PC-3 (cell line): ENCODE data around the gene EMP1. TPM values are rescaled to one million over a fixed set of nuclear protein-coding genes. Genes with fewer than 3 reads are reported as not detected.

Experiments used
- ATAC-seq: fragments of 200-7000 bp; cut with Tn5 transposase; 2 replicates; pipeline ENCODE4 v1.9.1; 2020; ENCODE audit warnings: mild to moderate bottlenecking, moderate library complexity
- BruUV-seq: library from RNA; stranded (reverse); fragments of 400-500 nt; replicated peaks from 2 replicates; lab custom pipeline; 2021; lab: Mats Ljungman, UMichigan
- CTCF ChIA-PET: fragments of 300-600 bp; sonication (Branson Sonifier 250); formaldehyde crosslinking; loops from one replicate; lab custom pipeline; 2022; ENCODE audit warnings: antibody characterized with exemption; lab: Charles Lee
- POLR2A ChIA-PET: fragments of 300-600 bp; sonication (Branson Sonifier 250); formaldehyde crosslinking; loops from one replicate; lab custom pipeline; 2022; ENCODE audit warnings: antibody characterized with exemption; ENCODE audit not compliant: unreplicated experiment; lab: Charles Lee
- DNase-seq: peaks from one replicate; pipeline ENCODE4 v3.0.0-alpha.2; 2015
- H2AFZ ChIP-seq: fragments of 300-600 bp; sonication (generic); 2 replicates; pipeline ENCODE4 v1.6.0; 2016; ENCODE audit warnings: antibody characterized with exemption, low read length
- H3F3A ChIP-seq: fragments of 300-600 bp; sonication (generic); one replicate; pipeline ENCODE4 v1.6.0; 2017; ENCODE audit warnings: antibody characterized with exemption, low read length, control low read depth, mild to moderate bottlenecking; ENCODE audit not compliant: unreplicated experiment
- H3K27ac ChIP-seq: fragments of 300-600 bp; sonication (generic); 2 replicates; pipeline ENCODE4 v1.5.1; 2016; ENCODE audit warnings: mild to moderate bottlenecking, low read length
- H3K27me3 ChIP-seq: fragments of 300-600 bp; sonication (generic); 2 replicates; pipeline ENCODE4 v1.6.1; 2016; ENCODE audit warnings: low read length, mixed read lengths
- H3K36me3 ChIP-seq: fragments of 300-600 bp; sonication (generic); 2 replicates; pipeline ENCODE4 v1.6.1; 2016; ENCODE audit warnings: low read depth, mixed run types, low read length, mixed read lengths
- H3K4me1 ChIP-seq: fragments of 300-600 bp; sonication (generic); 2 replicates; pipeline ENCODE4 v1.5.1; 2016; ENCODE audit warnings: low read length; ENCODE audit not compliant: insufficient read depth
- H3K4me2 ChIP-seq: fragments of 300-600 bp; sonication (generic); 2 replicates; pipeline ENCODE4 v1.6.0; 2016; ENCODE audit warnings: low read length
- H3K4me3 ChIP-seq: fragments of 300-600 bp; sonication (generic); 2 replicates; pipeline ENCODE4 v1.5.1; 2016; ENCODE audit warnings: mild to moderate bottlenecking, low read length, mixed read lengths
- H3K79me2 ChIP-seq: fragments of 300-600 bp; sonication (generic); 2 replicates; pipeline ENCODE4 v1.6.1; 2017; ENCODE audit warnings: low read length, mixed read lengths
- H3K9ac ChIP-seq: fragments of 300-600 bp; sonication (generic); 2 replicates; pipeline ENCODE4 v1.6.0; 2016; ENCODE audit warnings: mild to moderate bottlenecking, low read length
- H3K9me2 ChIP-seq: fragments of 300-600 bp; sonication (generic); replicated peaks from 2 replicates; pipeline ENCODE4 v1.6.1; 2016; ENCODE audit warnings: mixed run types, low read length, mixed read lengths
- H3K9me3 ChIP-seq: fragments of 300-600 bp; sonication (generic); 2 replicates; pipeline ENCODE4 v1.6.1; 2016; ENCODE audit warnings: low read length, mixed read lengths
- H4K20me1 ChIP-seq: fragments of 300-600 bp; sonication (generic); 2 replicates; pipeline ENCODE4 v1.6.1; 2016; ENCODE audit warnings: low read length, mixed read lengths
- EZH2 ChIP-seq: fragments of 300-600 bp; sonication (generic); IDR thresholded peaks from one replicate; pipeline ENCODE4 v1.6.1; 2017; ENCODE audit warnings: antibody characterized with exemption, mild to moderate bottlenecking, low read length; ENCODE audit not compliant: unreplicated experiment
- EZH2phosphoT487 ChIP-seq: fragments of 300-600 bp; sonication (generic); IDR thresholded peaks from 2 replicates; pipeline ENCODE4 v1.6.1; 2018; ENCODE audit warnings: mild to moderate bottlenecking, antibody characterized with exemption, low read length, borderline replicate concordance
- intact Hi-C: fragments of 100-400 bp; cut with micrococcal nuclease; formaldehyde crosslinking; loops from 2 replicates; pipeline ENCODE4 v1.9.0; 2023
- total RNA-seq: library from RNA; depleted of rRNA; stranded (reverse); fragments of >200 nt; gene quantifications from 2 replicates; pipeline ENCODE4 v1.2.3, GENCODE V29; 2014
- TF ChIP-seq, protein P1 (sequence below): fragments of 300-600 bp; sonication (generic); conservative IDR thresholded peaks from 2 replicates; pipeline ENCODE4 v1.5.1; 2017; ENCODE audit warnings: antibody characterized with exemption, low read depth, mild to moderate bottlenecking, low read length

EMP1 gene
- total RNA-seq, 1 experiment from 2014 or later = 158 TPM

DNA sequence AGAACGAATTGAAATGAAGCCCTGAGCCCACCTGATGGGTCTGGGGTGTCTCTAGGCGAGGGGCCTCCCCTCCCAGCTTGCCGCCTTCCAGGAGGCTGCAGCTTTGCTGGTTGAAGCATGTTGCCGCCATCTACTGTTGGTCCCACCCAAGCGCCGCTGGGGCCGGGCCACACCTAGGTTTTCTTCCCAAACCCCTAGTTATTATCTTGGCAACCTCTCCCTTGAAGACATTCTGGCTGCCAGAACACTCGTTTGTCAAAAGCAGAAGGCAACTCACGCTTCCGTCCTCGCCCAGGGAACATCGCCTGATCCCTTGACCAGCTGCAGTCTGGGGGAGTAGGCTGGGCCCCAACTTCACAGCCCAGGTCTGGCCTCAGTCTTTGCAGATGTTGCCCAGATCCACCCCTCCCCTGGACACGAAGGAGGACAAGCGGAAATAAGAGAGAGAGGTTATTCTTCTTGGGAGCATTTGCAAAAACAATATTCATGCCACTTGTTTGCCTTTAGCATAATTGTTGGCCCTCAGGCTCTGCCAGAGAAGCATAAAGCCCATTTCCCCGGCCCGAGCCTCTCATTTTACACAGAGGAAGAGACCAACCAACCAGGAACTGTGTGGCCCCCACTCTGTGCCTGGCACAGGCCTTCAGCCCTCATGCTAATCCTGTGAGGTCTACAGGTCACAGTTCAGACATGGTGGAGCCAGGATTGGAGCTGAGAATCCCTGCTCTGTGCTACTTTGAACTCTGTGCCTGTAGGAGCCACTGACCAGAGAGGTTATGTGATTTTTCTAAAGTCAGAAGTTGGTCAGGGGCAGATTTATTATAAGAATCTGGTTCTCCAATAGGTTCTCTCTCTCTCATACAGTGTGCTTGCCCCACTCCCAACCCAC, 6.8 kb downstream of the EMP1 start:
- no peak for ATAC-seq
- ChIA-PET POLR2A (no interaction called here), CTCF (no interaction called here)
- Histone ChIP-seq H3K4me1 (peaks cover 62% of the 10 kb centered on the region), H3K4me3 (no peak overlapping the region), H3K36me3 (peaks cover 49% of the 10 kb centered on the region), H3K9ac (no peak overlapping the region), H3F3A (peaks cover 9% of the 10 kb centered on the region), H3K27ac (no peak overlapping the region), H3K9me2 (no peaks in the 10 kb centered on the region), H2AFZ (no peak overlapping the region), H3K27me3 (no peaks in the 10 kb centered on the region), H3K9me3 (no peaks in the 10 kb centered on the region), H3K79me2 (peaks cover 84% of the 10 kb centered on the region), H3K4me2 (no peak overlapping the region), H4K20me1 (peaks cover 44% of the 10 kb centered on the region)
- intact Hi-C loops = no loop called here
- TF ChIP-seq EZH2phosphoT487 (no peak), EZH2 (no peak)
- TF ChIP-seq, protein P1, sequence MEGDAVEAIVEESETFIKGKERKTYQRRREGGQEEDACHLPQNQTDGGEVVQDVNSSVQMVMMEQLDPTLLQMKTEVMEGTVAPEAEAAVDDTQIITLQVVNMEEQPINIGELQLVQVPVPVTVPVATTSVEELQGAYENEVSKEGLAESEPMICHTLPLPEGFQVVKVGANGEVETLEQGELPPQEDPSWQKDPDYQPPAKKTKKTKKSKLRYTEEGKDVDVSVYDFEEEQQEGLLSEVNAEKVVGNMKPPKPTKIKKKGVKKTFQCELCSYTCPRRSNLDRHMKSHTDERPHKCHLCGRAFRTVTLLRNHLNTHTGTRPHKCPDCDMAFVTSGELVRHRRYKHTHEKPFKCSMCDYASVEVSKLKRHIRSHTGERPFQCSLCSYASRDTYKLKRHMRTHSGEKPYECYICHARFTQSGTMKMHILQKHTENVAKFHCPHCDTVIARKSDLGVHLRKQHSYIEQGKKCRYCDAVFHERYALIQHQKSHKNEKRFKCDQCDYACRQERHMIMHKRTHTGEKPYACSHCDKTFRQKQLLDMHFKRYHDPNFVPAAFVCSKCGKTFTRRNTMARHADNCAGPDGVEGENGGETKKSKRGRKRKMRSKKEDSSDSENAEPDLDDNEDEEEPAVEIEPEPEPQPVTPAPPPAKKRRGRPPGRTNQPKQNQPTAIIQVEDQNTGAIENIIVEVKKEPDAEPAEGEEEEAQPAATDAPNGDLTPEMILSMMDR = no peak
- BruUV-seq = no TSS peak
- DNase-seq = no peak

- H3K4me1 ChIP-seq = peaks cover 62% of the 10 kb centered on the region
- intact Hi-C loops = no loop called here
- H3K9me2 ChIP-seq = no peaks in the 10 kb centered on the region
- no peak for TF ChIP-seq EZH2
- TF ChIP-seq, protein P1 = no peak
- no peak for TF ChIP-seq EZH2phosphoT487
- BruUV-seq = no TSS peak
- H3K36me3 ChIP-seq = peaks cover 38% of the 10 kb centered on the region; the same call in 1 of the 2 replicates
- H3K27ac ChIP-seq = peak overlapping the region; percentile 91; the same call in 1 of the 2 replicates
- DNase-seq (no peak), ATAC-seq (no peak)
- no peak overlapping the region for H2AFZ ChIP-seq
- peaks cover 32% of the 10 kb centered on the region for H4K20me1 ChIP-seq
- H3K4me3 ChIP-seq = no peak overlapping the region
- POLR2A ChIA-PET = interaction anchor here (0.6 kb wide), 1 partner anchor 104 kb away, joined by 3 read pairs; no protein-coding TSS in a partner anchor
- H3K79me2 ChIP-seq = peaks cover 84% of the 10 kb centered on the region
- H3K9me3 ChIP-seq = no peaks in the 10 kb centered on the region
- peaks cover 9% of the 10 kb centered on the region for H3F3A ChIP-seq
- H3K27me3 ChIP-seq = no peaks in the 10 kb centered on the region
- no peak overlapping the region for H3K9ac ChIP-seq
- CTCF ChIA-PET = no interaction called here
- H3K4me2 ChIP-seq = no peak overlapping the region
These were observed 7.9 kb downstream of the EMP1 start for GRCh38 chr12:13204428-13204827.
